ENCODE data around the gene HES7.
"Not testable (repeated sequence)": the region's sequence is repeated elsewhere in the genome, so short reads cannot be mapped to it uniquely, and the experiment has no call there.

The HES7 gene

DNA sequence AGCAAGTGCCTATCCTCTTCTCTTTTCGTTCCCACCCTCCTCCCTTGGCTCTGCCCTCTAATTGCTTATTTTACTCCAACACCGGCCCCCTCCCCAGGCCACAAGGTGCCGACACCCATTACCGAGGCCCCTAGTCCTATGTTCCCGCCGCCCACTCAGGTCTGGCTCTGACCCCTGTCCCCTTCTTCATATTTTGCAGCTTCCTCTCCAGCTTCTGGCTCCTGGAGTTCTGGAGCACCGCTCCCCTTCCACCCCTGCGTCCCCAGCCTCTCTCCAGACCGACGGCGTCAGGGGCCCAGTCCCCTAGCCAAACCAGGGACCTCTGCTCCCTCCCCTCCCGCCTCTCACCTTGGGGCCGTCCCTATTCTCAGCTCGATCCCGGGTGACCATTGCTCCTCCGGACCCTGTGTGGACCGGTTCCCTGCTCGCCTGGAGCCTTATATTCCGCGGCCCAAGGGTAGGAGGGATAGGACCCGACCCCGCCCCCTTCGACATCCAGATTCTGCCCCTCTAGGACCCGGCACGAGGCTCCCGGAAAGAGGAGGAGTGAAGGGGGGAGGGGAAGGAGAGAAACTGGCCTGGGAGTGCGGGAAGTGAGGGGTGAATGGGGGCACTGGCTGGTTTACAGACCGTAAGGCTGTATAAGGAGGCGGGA is at the start of gene HES7:
TSS of gene HES7 (minus strand) at position 412 of the 655 bp plus-strand sequence. CDS start at position 390, 22 bp downstream.
- peak within 1 kb of the TSS; percentile 54 for H3K4me3 ChIP-seq (replicated peaks; ENCODE audit: low read depth, low read length)
- no peak for DNase-seq (ENCODE audit: low read depth)
- TF ChIP-seq, protein P1, sequence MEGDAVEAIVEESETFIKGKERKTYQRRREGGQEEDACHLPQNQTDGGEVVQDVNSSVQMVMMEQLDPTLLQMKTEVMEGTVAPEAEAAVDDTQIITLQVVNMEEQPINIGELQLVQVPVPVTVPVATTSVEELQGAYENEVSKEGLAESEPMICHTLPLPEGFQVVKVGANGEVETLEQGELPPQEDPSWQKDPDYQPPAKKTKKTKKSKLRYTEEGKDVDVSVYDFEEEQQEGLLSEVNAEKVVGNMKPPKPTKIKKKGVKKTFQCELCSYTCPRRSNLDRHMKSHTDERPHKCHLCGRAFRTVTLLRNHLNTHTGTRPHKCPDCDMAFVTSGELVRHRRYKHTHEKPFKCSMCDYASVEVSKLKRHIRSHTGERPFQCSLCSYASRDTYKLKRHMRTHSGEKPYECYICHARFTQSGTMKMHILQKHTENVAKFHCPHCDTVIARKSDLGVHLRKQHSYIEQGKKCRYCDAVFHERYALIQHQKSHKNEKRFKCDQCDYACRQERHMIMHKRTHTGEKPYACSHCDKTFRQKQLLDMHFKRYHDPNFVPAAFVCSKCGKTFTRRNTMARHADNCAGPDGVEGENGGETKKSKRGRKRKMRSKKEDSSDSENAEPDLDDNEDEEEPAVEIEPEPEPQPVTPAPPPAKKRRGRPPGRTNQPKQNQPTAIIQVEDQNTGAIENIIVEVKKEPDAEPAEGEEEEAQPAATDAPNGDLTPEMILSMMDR (IDR thresholded peaks at IDR 0.05; ENCODE audit: low read length, missing control alignments), result no peak

- TF ChIP-seq, protein P1 (IDR thresholded peaks at IDR 0.05; ENCODE audit: low read length, missing control alignments), result no peak
- peak; percentile 98 for DNase-seq (ENCODE audit: low read depth)
Observed at GRCh38 chr17:8173056-8173870, 49.4 kb upstream of the HES7 start.

GRCh38 chr17:8170186-8170585 is 46.3 kb upstream of the HES7 start:
- not testable (repeated sequence) for DNase-seq (ENCODE audit: low read depth); H3K4me3 ChIP-seq (replicated peaks; ENCODE audit: low read depth, low read length)

More at GRCh38 chr17:8173056-8173870, 49.4 kb upstream of the HES7 start:
- H3K4me3 ChIP-seq (replicated peaks; ENCODE audit: low read depth, low read length), result peak overlapping the region; percentile 63

DNA sequence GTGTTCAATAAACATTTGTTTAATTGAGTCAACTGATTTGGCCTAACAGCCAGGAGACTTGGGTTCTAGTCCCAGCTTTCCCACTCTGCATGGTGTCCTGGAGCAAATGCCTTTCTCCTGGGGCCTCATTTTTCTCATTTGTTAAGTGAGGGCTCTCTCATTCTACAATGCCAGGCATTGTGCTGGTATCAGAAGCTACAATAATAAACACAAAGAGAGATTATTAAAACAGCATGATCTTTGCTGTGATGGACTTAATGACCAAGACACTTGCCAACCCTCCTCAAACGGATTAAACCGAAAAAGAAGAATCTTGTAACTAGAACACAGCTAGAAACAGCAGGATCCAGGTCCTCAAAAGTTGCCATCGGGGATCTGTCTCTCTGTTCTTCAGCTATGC is 43.6 kb upstream of the HES7 start:
- no peak overlapping the region for H3K4me3 ChIP-seq (replicated peaks; ENCODE audit: low read depth, low read length)
- no peak for DNase-seq (ENCODE audit: low read depth)
- TF ChIP-seq, protein P1 (IDR thresholded peaks at IDR 0.05; ENCODE audit: low read length, missing control alignments), result no peak

DNA sequence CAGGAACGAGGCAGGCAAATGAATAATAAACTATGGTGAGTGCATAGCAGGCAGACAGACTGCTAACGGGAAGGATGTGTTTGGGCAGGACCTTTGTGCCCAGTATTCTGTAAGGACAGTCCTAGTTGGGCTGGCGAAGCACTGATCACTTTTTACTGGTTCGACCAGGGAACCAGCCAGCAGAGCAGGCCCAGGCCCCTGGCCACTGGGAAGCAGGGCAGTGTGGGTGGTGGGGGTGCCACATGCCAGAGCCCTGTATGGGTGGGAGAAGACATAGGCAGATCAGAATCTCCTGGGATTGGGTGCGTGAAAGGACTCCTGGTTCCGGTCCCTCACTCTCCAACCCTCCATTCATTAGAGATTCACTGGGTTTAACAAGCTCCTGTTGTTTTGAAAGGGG is 42.8 kb upstream of the HES7 start:
- H3K4me3 ChIP-seq (replicated peaks; ENCODE audit: low read depth, low read length), result no peak overlapping the region
- TF ChIP-seq, protein P1 (IDR thresholded peaks at IDR 0.05; ENCODE audit: low read length, missing control alignments), result no peak

GRCh38 chr17:8164815-8165131 is 40.9 kb upstream of the HES7 start:
- H3K4me3 ChIP-seq (replicated peaks; ENCODE audit: low read depth, low read length), result no peak overlapping the region
- TF ChIP-seq, protein P1 (IDR thresholded peaks at IDR 0.05; ENCODE audit: low read length, missing control alignments), result no peak
- no peak for DNase-seq (ENCODE audit: low read depth)

More for the DNA sequence above, 42.8 kb upstream of the HES7 start:
- DNase-seq (ENCODE audit: low read depth), result no peak

- peak; percentile 55 for DNase-seq (ENCODE audit: low read depth)
- TF ChIP-seq, protein P1 (IDR thresholded peaks at IDR 0.05; ENCODE audit: low read length, missing control alignments), result no peak
- no peak overlapping the region for H3K4me3 ChIP-seq (replicated peaks; ENCODE audit: low read depth, low read length)
Observed at GRCh38 chr17:8163978-8164814, 40.3 kb upstream of the HES7 start.
